Cardiac fibroblast (primary cell): ENCODE results near the gene LRP8.

Source experiments
- DNase-seq, 2 donors: peaks; one replicate each; pipeline versions ENCODE4 v3.0.0 to v3.0.0-alpha.2; 2010; ENCODE audit warnings: low read depth in 2 of 2
- H3K4me3 ChIP-seq, 2 donors: replicated peaks in 1 of 2; 1 replicate in 1 of 2; 2 replicates in 1 of 2; pipeline ENCODE4 v1.5.1; 2011; ENCODE audit warnings: low read depth in 2 of 2, low read length in 2 of 2, mild to moderate bottlenecking in 2 of 2, moderate library complexity in 1 of 2
- TF ChIP-seq, protein P1 (sequence below): IDR thresholded peaks from one replicate; pipeline ENCODE4 v1.5.1; 2011; ENCODE audit warnings: low read depth, mild to moderate bottlenecking, low read length, inconsistent platforms

LRP8 gene

DNA sequence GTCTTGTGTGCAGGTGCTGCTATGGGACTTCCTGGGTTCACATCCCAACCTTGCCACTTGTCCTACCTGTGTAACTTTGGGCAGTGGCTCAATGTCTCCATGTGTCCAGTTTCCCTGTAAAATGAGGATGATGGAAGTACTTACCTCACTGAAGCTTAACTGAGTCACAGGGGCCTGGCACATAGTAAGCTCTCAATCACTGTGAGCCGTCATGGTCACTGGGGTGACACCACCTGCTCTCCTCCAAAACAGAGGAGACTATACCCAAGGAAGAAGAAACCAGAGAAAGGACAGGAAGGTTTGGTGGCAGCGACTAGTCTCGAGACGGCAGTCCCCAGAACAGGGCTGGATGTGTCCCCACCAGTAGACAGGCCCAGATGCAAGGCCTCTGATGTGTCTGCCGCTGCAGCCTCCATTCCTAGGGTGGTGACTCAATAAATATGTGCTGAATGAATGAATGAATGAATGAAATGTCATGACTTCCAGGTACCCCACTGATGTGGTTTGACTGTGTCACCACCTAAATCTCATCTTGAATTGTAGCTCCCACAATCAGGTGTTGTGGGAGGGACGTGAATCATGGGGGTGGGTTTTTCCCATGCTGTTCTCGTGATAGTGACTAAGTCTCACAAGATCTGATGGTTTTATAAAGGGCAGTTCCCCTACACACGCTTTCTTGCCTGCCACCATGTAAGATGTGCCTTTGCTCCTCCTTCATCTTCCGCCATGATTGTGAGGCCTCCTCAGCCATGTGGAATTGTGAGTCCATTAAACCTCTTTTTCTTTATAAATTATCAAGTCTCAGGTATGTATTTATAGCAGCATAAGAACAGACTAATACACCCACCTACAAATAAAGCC lies 13.0 kb upstream of the LRP8 start:
- TF ChIP-seq, protein P1, sequence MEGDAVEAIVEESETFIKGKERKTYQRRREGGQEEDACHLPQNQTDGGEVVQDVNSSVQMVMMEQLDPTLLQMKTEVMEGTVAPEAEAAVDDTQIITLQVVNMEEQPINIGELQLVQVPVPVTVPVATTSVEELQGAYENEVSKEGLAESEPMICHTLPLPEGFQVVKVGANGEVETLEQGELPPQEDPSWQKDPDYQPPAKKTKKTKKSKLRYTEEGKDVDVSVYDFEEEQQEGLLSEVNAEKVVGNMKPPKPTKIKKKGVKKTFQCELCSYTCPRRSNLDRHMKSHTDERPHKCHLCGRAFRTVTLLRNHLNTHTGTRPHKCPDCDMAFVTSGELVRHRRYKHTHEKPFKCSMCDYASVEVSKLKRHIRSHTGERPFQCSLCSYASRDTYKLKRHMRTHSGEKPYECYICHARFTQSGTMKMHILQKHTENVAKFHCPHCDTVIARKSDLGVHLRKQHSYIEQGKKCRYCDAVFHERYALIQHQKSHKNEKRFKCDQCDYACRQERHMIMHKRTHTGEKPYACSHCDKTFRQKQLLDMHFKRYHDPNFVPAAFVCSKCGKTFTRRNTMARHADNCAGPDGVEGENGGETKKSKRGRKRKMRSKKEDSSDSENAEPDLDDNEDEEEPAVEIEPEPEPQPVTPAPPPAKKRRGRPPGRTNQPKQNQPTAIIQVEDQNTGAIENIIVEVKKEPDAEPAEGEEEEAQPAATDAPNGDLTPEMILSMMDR = no peak
- no peak for DNase-seq
- H3K4me3 ChIP-seq = no peak overlapping the region

DNA sequence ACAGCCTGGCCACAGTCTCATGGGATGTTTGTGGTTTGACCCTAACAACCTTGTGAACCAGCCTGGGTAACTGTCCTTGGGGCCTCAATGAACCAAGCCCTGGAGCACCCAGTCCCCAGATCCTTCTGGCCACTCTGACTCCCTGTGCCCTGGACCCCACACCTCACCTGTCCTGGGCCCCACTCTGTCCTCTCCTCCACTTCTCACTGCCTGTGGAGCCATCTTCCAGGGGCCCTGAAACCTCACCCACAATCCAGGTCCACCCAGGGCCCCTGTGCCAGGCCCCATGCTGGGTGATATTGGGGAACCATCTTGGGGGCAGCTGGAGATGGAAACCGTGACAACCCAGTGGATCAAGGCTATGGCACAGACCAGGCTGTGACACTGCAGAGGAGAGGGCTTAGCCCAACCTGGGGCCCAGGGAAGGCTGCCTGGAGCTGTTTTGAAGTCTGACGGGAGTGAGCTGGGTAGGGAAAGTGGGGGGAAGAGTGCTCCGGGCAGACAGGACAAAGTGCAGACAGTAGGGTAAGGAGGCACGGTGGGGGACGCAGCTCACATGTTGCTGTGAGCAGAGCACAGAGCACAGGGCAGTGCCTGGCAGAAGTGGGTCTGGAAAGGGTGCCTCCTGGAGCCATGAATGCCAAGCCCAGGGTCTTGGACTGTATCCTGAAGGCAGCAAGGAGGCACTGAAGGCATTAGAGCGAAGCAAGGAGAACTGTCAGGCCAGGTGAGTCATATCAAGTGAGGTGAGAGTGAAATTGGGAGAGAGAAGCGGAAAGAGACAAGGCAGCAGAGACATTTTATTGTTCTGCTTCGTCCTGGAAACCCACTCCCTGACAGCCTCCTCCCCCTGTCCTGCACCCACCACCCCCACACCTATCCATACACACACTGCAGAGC lies 12.1 kb upstream of the LRP8 start:
- TF ChIP-seq, protein P1 = no peak
- DNase-seq = no peak
- H3K4me3 ChIP-seq = no peak overlapping the region

DNA sequence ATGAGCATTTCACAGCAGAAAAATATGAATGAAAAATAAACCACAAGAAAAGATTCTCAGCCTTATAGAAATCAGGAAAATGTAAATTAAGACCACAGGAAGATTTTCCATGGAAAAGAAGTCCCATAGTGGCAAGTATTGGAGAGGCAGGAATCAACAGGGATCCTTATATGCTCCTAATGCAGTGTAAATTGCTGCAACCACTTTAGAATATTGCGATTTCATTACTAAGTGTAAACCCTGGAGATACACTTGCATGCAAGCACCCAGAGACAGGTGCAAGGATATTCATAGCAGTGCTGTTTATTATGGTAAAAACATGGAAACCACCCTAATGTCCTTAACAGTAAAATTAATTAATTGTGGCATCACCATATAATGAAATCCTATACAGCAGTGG lies 10.6 kb upstream of the LRP8 start:
- TF ChIP-seq, protein P1 = no peak
- DNase-seq = no peak
- no peak overlapping the region for H3K4me3 ChIP-seq

DNA sequence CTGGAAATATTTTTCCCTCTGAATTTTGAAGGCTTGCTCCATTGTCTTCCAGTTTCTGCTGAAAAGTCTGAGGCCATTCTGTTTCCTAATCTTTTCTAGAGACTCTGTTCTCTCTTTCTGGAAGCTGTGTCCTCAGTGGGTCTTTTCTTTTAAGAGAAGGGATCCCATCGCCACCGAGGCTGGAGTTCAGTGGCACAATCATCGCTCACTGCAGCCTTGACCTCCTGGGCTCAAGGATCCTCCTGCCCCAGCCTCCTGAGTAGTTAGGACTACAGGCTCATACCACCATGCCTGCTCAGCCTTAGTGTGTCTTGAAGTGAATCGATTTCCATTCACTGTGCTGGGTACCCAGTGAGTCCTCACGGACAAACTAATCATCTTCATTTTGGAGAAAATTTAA lies 9.6 kb upstream of the LRP8 start:
- TF ChIP-seq, protein P1 = no peak
- H3K4me3 ChIP-seq = no peak overlapping the region
- no peak for DNase-seq

DNA sequence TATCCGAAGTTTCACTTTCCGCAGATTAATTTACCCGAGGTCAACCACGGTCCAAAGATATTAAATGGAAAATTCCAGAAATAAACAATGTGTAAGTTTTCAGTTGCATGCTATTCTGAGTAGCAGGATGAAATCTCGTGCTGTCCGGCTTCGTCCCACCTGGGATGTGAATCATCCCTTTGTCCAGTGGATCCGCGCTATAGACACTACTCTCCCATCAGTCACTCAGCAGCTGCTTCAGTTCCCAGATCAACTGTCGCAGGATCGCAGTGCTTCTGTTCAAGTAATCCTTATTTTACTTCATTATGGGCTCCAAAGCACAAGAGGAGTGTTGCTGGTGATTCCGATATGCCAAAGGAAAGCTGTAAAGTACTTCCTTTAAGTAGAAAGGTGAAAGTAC lies 8.3 kb upstream of the LRP8 start:
- TF ChIP-seq, protein P1 = no peak
- DNase-seq = no peak
- no peak overlapping the region for H3K4me3 ChIP-seq

DNA sequence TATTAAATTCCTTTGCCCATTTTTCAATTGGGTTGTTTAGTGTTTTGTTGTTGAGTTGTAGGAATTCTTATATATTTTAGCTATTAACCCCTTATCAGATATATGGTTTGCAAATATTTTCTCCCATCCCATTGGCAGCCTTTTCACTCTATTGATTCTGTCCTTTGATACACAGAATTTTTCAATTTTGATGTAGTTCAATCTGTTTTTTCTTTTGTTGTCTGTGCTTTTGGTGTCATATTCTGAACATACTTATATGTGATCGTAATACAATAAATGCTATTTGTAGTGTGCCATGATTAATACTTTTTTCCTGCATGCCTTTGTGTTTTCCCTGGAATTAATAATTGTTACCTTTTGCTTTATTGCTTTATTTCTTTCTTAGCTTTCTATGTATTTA lies 7.8 kb upstream of the LRP8 start:
- DNase-seq = no peak

More for the DNA sequence above, 7.8 kb upstream of the LRP8 start:
- no peak overlapping the region for H3K4me3 ChIP-seq
- TF ChIP-seq, protein P1 = no peak
